GM18526 (cell line): ENCODE measurements around the gene DUOX1.

ENCODE experiments used
- POLR2A ChIP-seq: IDR thresholded peaks from 3 replicates; pipeline ENCODE4 v1.6.1; 2011; ENCODE audit not compliant: insufficient read length; ENCODE audit errors: extremely low read depth

The DUOX1 gene

GRCh38 chr15:45147606-45148005 lies 17.8 kb downstream of the DUOX1 start:
- TF ChIP-seq POLR2A, result no peak

GRCh38 chr15:45148076-45149059 lies 18.6 kb downstream of the DUOX1 start:
- no peak for TF ChIP-seq POLR2A

GRCh38 chr15:45149060-45149459 lies 19.3 kb downstream of the DUOX1 start:
- TF ChIP-seq POLR2A, result no peak

GRCh38 chr15:45150481-45150880 lies 20.7 kb downstream of the DUOX1 start:
- no peak for TF ChIP-seq POLR2A

- no peak for TF ChIP-seq POLR2A
Measured at GRCh38 chr15:45150997-45151396, 21.2 kb downstream of the DUOX1 start.

GRCh38 chr15:45151998-45152828 lies 22.4 kb downstream of the DUOX1 start:
- TF ChIP-seq POLR2A, result no peak

GRCh38 chr15:45155739-45156138 lies 25.9 kb downstream of the DUOX1 start:
- no peak for TF ChIP-seq POLR2A

- no peak for TF ChIP-seq POLR2A
Measured at GRCh38 chr15:45156744-45157455, 27.1 kb downstream of the DUOX1 start.

GRCh38 chr15:45157974-45158373 lies 28.2 kb downstream of the DUOX1 start:
- no peak for TF ChIP-seq POLR2A

- no peak for TF ChIP-seq POLR2A
Measured at GRCh38 chr15:45161666-45162065, 31.9 kb downstream of the DUOX1 start.

GRCh38 chr15:45162771-45163507 lies 33.1 kb downstream of the DUOX1 start:
- no peak for TF ChIP-seq POLR2A

- TF ChIP-seq POLR2A, result no peak
Measured at GRCh38 chr15:45163508-45163856, 33.7 kb downstream of the DUOX1 start.

GRCh38 chr15:45164914-45165313 lies 35.1 kb downstream of the DUOX1 start:
- TF ChIP-seq POLR2A, result no peak

GRCh38 chr15:45165536-45165935 lies 35.7 kb downstream of the DUOX1 start:
- TF ChIP-seq POLR2A, result no peak
